D721Med (cell line): ENCODE data around the gene PITX3.
A peak's percentile ranks its signal among the peaks of the same experiment; 100 is the strongest.

ENCODE experiments used
- DNase-seq: peaks from one replicate; pipeline ENCODE4 v3.0.0; 2011; ENCODE audit warnings: low spot score; ENCODE audit not compliant: insufficient read length
- FAIRE-seq: peaks from 2 replicates; lab custom pipeline; 2011; peaks lifted over from hg19 to GRCh38; lab: Jason Lieb, UNC
- TF ChIP-seq, protein P1 (sequence below): IDR thresholded peaks from 2 replicates; pipeline ENCODE4 v1.5.1; 2012; ENCODE audit warnings: mild to moderate bottlenecking, control low read depth; ENCODE audit not compliant: insufficient read depth; ENCODE audit errors: missing control alignments

The PITX3 gene

DNA sequence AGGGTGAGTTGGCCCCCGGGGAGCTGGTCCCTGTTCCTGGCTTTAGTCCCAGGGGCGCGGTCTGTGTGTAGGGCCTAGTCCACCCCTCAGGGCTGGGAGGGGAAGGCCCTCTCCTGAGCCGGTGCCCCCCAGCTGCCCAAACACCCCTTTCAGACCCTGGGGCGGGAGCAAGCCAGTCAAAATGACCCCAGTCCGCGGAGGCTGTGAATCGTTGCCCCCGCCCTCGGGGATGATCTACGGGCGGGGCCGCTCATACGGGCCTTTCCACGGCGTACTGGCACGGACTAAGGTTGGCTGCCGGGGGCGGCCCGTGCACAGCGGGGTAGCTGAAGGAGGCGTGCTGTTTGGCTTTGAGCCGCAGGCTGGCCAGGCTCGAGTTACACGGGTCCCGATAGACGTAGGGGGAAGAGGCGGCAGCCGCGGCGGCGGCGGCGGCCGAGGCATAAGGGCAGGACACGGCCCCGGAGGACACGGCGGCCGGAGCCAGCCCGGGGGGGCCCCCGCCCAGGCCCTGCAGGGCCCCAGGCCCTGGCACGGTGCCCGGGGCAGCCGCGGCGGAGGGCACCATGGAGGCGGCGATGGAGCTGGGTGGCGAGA is 10.9 kb downstream of the PITX3 start:
- no peak for FAIRE-seq
- no peak for DNase-seq
- TF ChIP-seq, protein P1, sequence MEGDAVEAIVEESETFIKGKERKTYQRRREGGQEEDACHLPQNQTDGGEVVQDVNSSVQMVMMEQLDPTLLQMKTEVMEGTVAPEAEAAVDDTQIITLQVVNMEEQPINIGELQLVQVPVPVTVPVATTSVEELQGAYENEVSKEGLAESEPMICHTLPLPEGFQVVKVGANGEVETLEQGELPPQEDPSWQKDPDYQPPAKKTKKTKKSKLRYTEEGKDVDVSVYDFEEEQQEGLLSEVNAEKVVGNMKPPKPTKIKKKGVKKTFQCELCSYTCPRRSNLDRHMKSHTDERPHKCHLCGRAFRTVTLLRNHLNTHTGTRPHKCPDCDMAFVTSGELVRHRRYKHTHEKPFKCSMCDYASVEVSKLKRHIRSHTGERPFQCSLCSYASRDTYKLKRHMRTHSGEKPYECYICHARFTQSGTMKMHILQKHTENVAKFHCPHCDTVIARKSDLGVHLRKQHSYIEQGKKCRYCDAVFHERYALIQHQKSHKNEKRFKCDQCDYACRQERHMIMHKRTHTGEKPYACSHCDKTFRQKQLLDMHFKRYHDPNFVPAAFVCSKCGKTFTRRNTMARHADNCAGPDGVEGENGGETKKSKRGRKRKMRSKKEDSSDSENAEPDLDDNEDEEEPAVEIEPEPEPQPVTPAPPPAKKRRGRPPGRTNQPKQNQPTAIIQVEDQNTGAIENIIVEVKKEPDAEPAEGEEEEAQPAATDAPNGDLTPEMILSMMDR, result no peak

DNA sequence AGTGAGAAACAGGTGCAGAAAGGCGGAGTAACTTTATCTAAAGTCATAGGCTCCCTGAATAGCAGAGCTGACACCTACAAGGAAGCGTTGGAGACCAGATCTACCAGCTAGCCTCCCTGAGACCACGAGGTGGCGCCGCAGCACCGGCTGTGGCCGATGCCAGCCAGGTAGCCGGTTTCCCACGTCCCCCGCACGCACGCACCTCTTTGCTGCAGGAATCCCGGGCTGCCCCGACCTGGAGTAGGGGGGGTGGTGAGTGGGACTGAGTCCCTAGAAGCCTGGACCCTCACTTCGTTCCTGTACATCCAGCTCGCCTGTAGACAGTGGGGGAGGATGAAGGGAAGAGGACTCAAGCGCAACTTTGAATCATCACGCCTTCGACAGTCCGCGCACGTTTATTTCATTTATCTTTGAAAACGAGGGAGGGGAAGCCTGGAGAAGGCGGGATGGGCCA is 11.5 kb downstream of the PITX3 start:
- FAIRE-seq, result no peak
- peak; percentile 76 for DNase-seq
- TF ChIP-seq, protein P1, result peak; percentile 91

DNA sequence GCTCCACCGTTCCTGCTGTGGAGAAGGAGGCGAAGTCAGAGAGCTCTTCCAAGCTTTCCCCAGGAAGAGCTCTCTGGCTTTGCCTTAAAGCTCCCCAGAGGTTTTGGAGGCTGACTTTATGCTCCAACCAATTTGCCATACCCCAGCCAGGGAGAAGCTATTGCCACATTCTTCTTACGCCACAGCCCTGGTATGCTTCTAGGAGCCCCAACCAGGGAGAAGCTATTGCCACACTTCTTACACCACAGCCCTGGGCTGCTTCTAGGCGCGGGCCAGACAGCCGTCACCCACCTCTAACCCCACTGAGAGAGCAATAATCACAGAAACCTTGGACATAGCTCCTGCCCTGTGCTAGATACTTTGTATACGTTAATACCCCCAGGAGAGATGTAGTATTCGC is 14.3 kb downstream of the PITX3 start:
- TF ChIP-seq, protein P1, result no peak
- DNase-seq (no peak), FAIRE-seq (no peak)

DNA sequence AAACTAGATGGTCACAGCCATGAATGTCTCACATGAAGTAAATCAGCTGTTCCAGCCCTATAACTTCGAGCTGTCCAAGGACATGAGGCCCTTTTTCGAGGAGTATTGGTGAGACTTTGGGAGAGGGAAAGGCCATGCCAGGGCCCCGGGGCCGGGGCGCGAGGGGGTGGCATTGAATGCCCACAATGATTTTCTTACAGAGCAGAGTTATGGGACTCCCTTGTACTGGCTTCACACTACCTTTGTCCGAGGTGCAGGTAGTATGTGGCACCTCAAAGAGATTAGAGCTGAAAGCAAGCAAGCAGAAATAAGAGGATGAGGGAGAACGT is 14.8 kb downstream of the PITX3 start:
- FAIRE-seq (no peak), DNase-seq (no peak)
- TF ChIP-seq, protein P1, result no peak

DNA sequence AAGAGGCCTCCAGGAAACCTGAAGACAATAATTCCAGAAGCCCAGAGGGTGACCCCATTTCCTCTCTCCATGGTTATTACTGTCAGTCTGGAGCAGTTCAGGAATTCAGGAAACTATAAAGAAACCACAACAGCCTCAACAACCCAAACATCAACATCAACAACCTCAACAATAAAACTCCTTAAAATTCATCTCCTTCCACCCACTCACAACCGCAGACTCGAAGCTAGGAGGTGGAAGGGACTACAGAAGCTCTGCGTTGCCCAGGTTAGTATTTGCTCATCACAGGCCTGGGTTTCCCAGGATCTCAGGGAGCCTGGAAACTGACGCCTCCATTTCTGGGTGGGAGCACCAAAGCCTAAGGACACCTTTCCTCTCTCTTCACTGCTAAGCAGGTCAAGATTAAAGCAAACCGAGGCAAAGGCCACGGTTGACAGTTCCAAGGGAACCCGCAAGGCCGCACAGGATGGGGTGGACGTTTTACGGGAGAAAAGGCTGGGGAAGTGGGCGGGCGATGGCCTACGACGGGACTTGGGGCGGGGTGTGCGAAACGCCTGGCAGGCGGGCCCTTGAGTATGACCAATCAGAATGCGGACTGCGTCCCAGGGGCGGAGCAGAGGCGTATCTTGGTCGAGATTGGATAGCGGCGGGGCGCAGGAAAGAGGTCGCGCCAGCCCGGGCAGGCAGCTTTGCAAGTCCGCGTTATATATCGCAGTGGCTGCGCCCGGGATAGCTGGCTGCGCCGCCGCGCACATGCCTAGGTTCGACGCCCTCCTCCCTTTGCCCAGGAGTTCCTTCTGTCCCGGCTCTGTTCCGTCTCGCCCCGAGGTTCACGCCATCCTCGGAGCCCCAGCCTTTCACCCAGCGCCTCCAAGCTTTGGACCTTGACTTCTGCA is 15.4 kb downstream of the PITX3 start, which contains the start of gene ELOVL3:
TSS of gene ELOVL3 (plus strand) at position 654 of the 896 bp plus-strand sequence. CDS start 250 bp downstream, outside the sequence.
- TF ChIP-seq, protein P1, result no peak
- FAIRE-seq (no peak), DNase-seq (no peak)

DNA sequence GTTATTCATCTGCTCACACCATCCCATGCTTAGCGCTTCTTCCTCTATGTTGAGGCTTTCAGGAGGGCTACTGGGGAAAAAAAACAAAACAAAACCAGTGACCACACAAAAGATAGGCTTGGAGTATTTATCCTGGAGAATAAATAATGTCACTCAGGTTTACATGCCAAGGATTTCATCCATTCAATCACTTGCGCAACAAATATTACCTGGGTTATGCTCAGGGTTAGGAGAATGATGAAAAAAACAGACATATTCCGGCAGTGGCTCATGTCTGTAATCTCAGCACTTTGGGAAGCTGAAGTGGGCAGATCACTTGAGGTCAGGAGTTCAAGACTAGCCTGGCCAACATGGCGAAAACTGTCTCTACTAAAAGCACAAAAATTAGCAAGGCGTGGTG is 18.5 kb downstream of the PITX3 start:
- TF ChIP-seq, protein P1, result no peak
- FAIRE-seq, result no peak
- DNase-seq, result no peak
